NCI-H1436 treated with DMSO at 0.1 percent for 48 hours (cell line): ENCODE measurements around the gene KCNK1.
A peak's percentile ranks its signal among the peaks of the same experiment; 100 is the strongest.
"Not testable (repeated sequence)": the region's sequence is repeated elsewhere in the genome, so short reads cannot be mapped to it uniquely, and the experiment has no call there.

ENCODE experiments used
- DNase-seq: peaks from one replicate; lab custom pipeline; 2025; lab: John Stamatoyannopoulos, UW

The KCNK1 gene

GRCh38 chr1:233668146-233668724 is 54.3 kb downstream of the KCNK1 start:
- no peak for DNase-seq

- no peak for DNase-seq
Measured at GRCh38 chr1:233668725-233669294, 54.9 kb downstream of the KCNK1 start.

- DNase-seq, result not testable (repeated sequence)
Measured at GRCh38 chr1:233670363-233670762, 56.5 kb downstream of the KCNK1 start.

- no peak for DNase-seq
Measured at GRCh38 chr1:233671286-233671685, 57.4 kb downstream of the KCNK1 start.

- no peak for DNase-seq
Measured at GRCh38 chr1:233672732-233673131, 58.8 kb downstream of the KCNK1 start.

- no peak for DNase-seq
Measured at GRCh38 chr1:233673261-233673946, 59.5 kb downstream of the KCNK1 start.

- no peak for DNase-seq
Measured at GRCh38 chr1:233673947-233674431, 60.1 kb downstream of the KCNK1 start.

GRCh38 chr1:233675446-233675845 is 61.5 kb downstream of the KCNK1 start:
- DNase-seq, result no peak

GRCh38 chr1:233675893-233676292 is 62.0 kb downstream of the KCNK1 start:
- no peak for DNase-seq

- no peak for DNase-seq
Measured at GRCh38 chr1:233677690-233678354, 63.9 kb downstream of the KCNK1 start.

GRCh38 chr1:233679030-233679429 is 65.1 kb downstream of the KCNK1 start:
- DNase-seq, result no peak

- DNase-seq, result no peak
Measured at GRCh38 chr1:233679591-233680373, 65.9 kb downstream of the KCNK1 start.

GRCh38 chr1:233681285-233681684 is 67.4 kb downstream of the KCNK1 start:
- no peak for DNase-seq

- not testable (repeated sequence) for DNase-seq
Measured at GRCh38 chr1:233686653-233687052, 72.7 kb downstream of the KCNK1 start.

- no peak for DNase-seq
Measured at GRCh38 chr1:233689017-233689747, 75.3 kb downstream of the KCNK1 start.

GRCh38 chr1:233689748-233690254 is 75.9 kb downstream of the KCNK1 start:
- no peak for DNase-seq

GRCh38 chr1:233695901-233696300 is 82.0 kb downstream of the KCNK1 start:
- DNase-seq, result no peak

- peak; percentile 62 for DNase-seq
Measured at GRCh38 chr1:233700338-233700737, 86.4 kb downstream of the KCNK1 start.

- DNase-seq, result no peak
Measured at GRCh38 chr1:233704170-233704897, 90.4 kb downstream of the KCNK1 start.
